ENCODE measurements around the gene STAU1.
"Not testable (repeated sequence)": the region's sequence is repeated elsewhere in the genome, so short reads cannot be mapped to it uniquely, and the experiment has no call there.

Gene STAU1

DNA sequence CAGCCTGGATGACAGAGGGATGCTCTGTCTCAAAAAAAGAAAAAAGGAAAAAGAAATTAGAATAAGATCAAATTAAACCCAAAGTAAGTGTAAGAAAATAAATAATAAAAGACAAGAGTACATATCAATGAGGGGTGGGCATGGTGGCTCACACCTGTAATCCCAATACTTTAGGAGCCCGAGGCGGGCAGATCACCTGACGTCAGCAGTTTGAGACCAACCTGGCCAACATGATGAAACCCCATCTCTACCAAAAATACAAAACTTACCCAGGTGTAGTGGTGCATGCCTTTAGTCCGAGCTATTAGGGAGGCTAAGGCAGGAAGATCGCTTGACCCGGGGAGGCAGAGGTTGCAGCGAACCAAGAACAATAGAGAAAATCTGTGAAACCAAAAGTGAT is 14.9 kb upstream of the STAU1 start:
- no peak for DNase-seq

DNA sequence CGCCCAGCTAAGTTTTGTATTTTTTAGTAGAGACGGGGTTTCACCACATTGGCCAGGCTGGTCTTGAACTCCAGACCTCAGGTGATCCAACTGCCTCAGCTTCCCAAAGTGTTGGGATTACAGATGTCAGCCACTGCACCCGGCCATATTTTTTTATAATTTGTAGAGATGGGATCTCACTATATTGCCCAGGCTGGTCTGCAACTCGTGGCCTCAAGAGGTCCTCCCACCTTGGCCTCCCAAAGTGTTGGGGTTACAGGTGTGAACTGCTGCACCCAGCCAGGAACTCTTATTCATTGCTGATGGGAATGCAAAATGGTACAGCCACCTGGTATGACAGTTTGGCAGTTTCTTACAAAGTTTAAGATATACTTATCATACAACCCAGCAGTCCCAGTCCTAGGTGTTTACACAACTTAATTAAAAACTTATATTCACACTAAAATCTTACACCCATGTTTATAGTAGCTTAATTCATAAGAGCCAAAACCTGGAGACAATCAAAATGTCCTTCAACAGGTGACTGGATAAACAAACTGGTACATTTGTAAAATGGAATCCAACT is 11.7 kb upstream of the STAU1 start:
- no peak for DNase-seq

DNA sequence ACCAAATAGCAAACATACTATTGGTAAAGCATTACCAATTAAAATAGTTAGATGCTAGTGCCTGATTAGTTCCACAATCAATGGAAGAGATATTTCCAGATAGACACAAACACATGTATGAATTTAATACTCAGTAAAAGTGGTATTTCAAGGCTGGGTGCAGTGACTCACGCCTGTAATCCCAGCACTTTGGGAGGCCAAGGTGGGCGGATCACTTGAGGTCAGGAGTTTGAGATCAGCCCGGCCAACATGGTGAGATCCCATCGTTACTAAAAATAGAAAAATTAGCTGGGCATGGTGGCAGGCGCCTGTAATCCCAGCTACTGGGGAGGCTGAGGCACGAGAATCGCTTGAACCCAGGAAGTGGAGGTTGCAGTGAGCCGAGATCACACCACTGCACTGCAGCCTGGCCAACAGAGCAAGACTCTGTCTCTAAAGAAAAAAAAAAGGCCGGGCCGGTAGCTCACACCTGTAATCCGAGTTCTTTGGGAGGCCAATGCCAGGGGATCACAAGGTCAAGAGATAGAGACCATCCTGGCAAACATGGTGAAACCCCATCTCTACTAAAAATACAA is 4.9 kb upstream of the STAU1 start:
- not testable (repeated sequence) for DNase-seq

DNA sequence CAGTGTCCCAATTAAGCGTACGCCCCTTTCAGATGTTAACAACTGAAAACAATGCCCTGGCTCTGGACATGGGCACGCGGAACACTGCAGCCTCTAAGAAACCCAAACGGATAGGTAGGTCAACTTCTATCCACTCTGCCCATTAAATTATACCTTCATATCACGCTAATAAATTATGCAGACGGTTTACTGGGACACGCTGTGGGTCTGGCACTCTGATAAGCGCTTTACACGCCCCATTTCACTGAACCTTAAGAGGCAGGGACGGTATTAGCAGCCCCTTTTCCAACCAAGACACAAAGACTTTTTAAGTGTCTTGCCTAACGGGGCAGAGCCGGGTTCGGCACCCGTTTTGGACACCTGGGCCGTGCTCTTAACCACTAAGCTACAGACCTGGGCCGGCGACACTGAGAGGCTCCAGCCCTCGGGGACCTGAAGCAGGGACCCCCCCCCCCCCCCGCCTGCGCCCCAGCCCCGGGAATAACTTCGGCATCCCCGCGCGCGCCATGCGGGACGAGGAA is 744 bp downstream of the STAU1 start:
- peak in 1 of 4 experiments; percentile 16 for DNase-seq

DNA sequence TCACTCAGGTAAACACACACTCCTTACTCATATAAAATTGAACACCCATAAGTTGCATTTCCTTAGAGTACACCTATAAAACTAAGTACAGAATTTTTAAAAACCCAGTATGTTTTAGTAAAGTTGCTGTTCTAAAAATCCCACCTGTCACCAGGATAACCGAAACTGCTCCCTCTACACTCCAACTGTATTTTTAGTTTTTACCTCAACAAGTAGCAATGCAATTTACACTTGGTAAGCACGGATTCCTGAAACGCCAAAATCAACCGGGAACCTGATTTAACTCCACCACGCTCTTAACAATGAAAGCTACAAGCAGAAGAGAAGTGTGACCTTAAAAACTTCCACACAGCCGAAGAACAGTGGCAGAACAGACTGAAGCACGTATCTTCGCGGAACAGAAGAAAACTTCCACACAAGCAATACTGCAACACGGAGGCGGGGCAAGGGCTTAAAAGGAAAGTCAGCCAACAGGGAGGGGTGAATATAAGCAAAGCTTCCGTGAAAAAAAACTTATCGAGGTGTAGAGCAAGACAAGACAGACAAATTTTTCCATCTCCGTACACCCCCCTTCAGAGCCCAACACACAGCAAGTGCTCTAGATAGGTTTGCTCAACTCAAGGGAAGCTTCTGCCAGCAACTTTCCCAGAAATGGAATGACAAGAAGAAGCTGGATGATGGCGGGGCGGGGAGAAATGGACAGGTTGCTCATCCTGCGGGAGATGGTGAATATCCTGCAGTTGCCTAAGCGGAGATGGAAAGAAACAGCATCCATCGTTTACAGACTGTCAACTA is 1.4 kb downstream of the STAU1 start:
- peak; percentile 65 to 78 (median 72) for DNase-seq

DNA sequence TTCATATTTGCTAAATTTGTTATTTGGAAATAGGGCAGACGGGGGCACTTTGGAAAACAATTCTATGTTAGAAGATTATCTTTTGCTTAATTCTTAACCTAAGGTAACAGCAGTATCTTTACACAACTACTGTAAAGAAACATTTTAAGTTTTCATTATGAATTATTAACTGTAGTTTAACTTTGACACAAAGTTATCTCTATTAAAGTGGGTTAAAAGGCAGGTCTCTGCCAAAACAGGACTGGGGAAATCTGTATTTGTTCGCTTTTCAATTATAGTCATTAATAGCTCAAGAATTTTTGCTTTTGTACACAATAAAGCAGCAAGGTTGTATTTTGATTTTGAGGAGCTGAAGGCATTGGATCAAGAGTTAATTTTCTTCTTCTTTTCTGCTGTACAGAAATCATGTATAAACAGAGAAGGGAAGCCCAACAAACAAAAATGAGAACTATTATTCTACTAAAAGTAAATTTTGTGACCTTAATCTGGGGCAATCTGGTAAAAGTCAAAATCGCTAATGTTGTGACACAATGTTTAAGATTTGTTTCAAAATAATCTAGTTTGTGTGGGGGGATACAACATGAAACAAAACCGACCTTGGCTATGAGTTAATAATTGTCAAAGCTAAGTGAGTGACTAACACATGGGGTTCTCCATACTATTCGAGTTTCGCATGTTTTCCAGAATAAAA is 2.9 kb downstream of the STAU1 start:
- DNase-seq: no peak

DNA sequence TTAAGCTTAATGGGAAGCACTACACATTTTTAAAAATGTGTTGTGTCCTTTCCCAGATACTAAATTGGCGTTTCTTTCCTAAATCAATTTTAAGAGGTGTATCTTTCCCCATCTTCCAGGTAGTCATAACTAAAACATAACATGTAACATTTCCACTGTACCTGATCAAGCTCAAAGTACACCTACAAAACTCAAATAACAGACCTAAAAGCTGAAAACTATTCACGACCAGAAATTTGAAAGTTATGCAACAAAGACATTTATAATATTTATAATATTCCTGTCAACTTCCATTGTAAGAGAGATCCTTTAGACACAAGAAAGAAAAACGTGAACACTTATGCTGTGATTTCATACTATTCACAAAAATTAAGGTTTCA is 3.5 kb downstream of the STAU1 start:
- no peak for DNase-seq

DNA sequence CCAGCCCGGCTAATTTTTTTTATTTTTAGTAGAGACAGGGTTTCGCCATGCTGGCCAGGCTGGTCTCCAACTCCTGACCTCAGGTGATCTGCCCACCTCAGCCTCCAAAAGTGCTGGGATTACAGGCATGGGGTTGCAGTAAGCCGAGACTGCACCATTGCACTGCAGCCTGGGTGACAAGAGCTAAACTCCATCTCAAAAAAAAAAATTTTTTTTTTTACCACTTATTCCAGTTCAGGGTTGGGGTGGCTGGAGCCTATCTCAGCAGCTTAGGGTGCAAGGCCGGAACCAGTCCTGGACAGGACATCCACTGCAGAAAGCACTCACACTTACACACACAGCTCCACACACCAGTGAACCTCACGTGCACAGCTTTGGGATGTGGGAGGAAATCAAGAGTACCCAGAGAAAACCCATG is 4.0 kb downstream of the STAU1 start:
- not testable (repeated sequence) for DNase-seq

DNA sequence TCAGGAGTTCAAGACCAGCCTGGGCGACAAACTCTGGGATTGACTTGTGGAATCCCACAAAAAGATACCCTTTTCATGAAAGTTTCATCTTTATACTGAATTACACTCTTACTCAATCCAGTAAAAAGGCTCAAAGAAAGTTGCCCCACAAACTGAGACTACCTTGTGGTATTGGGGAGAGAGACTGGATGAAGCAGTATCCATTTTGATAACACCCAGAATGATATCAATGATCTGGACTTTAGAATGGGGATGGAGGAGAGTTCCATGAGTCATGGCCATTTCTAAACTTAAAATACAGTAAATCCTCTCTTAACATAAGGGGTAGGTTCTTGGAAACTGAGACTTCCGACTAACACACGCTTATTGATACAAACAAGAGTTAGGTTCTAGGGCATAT is 4.7 kb downstream of the STAU1 start:
- DNase-seq: no peak

DNA sequence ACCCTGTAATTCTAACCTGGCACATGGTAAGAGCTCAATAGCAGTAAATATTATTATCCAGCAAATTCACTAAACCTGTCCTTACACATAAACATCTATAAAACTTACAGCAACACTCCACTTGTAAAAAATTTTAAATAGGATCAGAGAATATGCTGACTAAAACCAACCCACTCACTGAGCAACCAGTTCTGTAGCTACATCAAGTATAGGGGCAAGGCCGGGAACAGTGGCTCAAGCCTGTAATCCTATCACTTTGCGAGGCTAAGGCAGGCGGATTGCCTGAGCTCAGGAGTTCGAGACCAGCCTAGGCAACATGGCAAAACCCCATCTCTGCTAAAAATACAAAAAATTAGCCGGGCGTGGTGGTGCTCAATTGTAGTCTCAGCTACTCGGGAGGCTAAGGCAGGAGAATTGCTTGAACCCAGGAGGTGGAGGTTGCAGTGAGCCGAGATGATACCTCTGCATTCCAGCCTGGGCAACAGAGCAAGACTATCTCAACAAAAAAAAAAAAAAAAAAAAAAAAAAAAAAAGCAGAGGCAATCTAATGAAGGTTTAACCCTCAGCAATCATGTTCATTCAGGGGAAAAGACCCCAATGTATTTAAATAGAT is 6.8 kb downstream of the STAU1 start:
- no peak for DNase-seq

DNA sequence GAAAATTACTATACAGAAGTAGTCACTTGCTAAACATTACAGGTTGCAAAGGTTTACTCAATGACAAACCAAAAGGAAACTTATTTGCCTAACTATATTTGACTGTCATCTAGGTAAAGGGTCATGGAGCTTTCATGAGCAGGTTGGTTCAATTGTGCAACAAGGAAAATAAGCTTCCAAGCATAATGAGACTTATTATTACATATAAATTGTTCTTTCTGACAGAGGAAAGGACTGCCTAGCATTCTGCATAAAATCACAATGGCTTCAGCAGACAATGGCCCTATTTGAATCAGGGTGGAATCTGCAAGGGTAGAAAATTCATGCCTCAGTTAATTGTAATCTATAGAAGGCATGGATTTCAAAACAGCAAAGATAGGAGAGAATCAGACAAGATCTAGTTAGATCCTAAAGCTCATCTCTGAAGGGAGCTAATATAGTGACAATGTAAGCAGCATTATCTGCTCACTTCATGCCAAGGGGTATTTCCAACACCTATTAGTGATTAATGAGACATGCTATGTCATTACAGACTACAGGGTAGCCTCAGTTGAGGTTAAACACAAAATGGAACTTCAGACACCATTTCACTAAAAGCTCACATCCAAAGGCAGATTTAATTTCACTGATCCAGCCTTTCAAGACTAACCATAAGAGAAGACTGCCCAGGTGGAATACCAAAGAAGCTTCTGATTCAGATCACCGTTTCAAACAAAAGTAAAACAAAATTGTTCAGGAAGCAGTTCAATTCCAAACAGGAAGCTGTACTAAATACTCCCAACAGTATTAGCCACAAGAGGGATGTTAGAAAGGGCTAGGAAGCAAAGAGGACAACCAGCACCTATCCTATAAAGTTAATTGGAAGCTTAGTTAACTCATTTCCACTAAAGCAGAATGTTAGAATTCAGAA is 8.5 kb downstream of the STAU1 start:
- DNase-seq: peak in 2 of 4 experiments; percentile 14 to 24

DNA sequence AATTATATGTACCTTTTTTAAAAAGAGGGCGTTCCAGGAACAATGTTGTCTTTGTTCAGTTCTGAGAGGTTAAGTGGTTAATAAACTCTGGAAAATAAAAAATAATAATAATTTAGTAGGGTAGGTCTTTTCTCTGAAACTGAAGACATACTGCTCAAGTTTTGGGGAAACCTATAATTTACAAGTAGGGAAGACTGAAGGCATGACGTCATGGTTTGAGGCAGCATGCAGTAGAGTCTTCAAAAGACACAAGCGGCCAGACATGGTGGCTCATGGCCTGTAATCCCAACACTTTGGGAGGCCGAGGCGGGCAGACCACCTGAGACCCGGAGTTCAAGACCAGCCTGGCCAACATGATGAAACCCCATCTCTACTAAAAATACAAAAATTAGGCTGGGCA is 14.0 kb downstream of the STAU1 start:
- DNase-seq: no peak

DNA sequence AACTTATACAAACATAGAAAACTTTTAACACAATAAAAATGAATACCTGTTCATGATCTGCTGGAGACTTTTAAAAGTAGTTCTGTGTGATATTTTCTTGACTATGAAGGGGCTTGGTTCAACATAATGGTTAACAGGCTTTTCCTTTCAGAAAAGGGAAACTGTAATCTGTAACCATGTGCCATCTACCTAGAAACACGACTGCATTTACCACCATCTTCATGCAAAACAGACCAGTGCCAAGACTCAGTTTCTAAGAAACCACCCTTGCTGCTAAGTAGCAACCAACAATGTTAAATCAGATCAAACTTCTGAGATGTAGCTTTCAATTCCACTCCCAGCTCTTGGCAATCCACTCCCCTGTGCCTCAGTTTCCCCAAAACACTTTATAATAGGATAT is 15.7 kb downstream of the STAU1 start:
- DNase-seq: no peak

DNA sequence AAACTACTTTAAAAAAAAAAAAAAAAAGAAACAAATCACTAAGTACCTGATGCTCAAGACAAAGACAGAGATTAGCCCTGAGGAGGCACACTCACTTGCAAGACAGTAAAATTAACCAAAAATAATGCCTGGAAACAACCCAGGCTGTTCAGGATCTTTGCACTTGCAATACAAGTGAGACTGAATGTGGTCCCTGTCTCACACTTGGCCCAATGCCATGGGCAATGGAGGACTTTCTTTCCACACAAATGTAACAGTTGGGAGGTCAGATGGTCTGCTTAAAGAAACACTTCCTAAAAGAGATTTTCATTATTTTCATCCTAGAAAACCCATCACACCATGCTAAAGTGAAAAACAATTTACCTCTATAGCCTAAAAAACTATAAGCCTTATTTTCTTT is 16.2 kb downstream of the STAU1 start:
- DNase-seq: peak in 1 of 4 experiments; percentile 20

DNA sequence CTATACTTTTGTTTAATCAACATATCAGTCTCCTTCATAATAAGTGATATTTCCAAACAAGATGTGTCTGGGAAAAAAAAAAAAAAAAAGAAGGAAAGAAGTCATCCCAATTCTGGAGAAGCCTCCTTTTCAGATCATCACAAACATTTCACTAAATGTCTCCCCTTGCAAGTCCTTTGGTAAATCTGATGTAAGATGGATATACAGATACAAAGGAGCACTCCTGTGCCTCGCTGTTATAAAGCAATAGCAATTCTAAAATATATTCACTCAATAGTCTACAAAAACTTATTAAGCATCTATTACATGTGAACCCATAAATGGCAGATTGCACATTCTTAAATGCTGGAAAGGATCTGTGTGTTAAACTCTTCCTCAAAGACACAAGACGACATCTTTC is 17.4 kb downstream of the STAU1 start:
- DNase-seq: no peak

DNA sequence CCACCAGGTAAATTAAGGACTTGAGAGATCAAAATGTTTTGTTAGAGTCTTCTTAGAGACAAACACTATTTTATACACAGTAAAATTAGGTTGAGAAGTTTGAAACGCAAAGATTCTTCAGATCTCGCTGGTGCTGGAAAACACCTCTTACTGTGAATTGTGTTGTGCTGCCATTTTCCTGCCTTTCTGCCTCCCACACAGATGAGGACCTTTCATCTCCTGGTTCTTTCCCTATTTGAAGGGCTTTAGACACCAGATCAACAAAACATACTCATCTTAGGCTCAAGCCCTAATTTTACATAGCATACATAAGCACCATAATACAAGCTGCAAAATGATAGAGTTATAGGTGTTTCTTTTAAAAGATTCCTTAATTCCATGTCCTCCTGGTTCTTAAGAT is 18.6 kb downstream of the STAU1 start:
- DNase-seq: no peak

DNA sequence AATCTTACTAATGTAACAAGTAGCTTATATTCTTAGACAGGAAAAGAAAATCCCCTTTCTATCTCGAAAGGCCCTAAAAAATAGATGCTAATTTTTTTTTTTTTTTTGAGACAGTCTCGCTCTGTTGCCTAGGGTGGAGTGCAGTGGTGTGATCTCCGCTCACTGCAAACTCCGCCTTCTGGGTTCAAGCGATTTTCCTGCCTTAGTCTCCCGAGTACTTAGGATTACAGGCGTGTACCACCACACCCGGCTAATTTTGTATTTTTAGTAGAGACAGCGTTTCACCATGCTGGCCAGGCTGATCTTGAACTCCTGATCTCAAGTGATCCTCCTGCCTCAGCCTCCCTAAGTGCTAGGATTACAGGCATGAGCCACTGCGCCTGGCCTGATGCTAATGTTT is 19.3 kb downstream of the STAU1 start:
- not testable (repeated sequence) for DNase-seq

DNA sequence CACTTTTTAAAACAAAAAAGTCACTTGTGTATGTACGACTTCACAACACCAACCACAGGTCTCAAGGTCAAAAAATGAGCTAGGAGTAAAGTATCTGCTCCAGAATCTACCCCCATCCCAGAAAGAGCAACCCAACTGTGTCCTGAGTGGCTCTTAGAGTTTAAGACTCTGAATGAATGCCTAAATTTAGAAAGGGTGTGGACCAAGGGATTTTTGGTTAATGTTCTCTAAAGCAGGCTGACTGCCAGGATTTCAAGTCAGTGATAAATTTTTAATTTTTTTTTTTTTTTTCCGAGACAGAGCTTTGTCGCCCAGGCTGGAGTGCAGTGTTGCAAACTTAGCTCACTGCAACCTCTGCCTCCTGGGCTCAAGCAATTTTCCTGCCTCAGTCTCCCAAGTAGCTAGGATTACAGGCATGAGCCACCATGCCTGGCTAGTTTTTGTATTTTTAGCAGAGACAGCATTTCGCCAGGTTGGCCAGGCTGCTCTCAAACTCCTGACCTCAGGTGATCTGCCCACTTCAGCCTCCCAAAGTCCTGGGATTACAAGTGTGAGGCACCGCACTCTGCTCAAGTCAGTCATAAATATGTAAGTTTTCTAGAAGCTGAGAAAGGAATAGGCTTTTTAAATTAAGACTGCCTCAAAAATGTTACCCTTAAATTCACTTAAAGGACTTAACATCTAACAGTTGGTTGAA is 20.2 kb downstream of the STAU1 start:
- no peak for DNase-seq

DNA sequence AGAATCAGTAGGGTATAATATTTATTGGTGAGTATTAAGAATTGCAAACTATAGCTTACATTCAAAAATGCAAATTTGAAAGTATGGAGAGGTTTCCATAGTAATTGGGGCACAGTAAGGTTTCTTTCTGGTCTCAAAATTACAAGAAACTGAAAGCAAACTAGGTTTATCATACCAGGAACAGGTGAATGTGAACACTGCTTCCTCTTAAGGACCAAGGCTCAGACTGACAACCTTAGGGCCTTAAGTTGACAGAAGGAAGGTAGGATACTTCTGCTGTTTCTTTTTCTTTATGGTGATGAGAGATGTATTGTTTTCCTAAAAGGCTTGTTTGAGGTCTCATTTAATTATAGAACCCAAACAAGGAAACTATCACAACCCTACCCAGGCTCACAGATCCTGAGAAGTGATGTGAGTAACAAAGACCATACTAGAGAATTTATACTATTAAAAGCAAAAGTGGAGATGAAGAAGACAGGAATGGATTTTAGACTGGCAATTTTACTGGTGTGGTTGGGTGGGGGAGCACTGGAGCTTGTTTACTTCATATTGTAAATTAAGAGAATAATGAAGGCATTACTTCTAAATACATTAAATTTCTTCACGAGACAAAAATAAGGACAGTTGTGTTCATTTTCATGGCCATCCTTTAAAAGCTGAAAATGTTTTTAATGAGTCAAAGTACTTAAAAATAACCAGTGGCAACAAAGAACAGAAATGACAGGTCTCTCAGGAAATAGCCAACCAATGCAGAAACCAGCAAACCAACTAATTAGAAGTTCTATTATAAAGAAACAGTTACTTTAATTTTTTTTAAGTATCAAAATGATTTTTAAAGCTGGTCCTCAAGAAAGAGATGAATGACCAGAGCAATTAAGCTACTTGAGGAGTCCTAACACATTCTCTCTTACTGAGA is 21.3 kb downstream of the STAU1 start:
- no peak for DNase-seq

DNA sequence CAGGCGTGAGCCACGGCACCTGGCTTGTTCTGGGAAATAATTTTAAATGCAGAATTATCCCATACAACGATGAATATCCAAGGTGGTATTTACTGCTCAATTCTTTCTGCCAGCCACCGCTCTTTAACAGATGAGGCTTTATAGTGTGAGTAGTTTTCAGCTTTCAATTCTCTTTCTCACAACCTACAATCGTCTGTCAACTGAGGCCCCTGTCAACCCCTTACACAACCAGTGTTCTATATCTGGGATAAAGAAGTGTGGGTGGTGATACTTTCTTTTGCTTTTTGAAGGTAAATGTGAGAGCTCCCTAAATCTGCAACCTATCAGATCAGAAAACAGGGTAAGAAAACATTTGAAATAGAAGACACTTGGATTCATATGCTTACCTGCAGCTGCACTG is 22.5 kb downstream of the STAU1 start:
- no peak for DNase-seq
